Measurements from ENCODE around the gene SULT1C4. TPM values are rescaled to one million over a fixed set of nuclear protein-coding genes. Genes with fewer than 3 reads are reported as not detected.

SULT1C4 gene
- total and polyA plus RNA-seq, 2 of the 8 experiments (the other 6 are each of a cell fraction or from before 2014, with no cell fraction given): 1.5 to 2.1 TPM

GRCh38 chr2:108367014-108367413, 10.7 kb upstream of the SULT1C4 start:
- Histone ChIP-seq H3K4me1 (replicated peaks in 1 of 4; ENCODE audit: control insufficient read depth in 3 of 4, insufficient read depth in 4 of 4, low read length in 3 of 4) (peaks cover 0 to 4% (median 3%) of the 10 kb centered on the region in 4 experiments; a peak in 2 of 7 replicates), H2BK12ac (ENCODE audit: low read depth, low read length) (no peak overlapping the region), H2BK5ac (ENCODE audit: low read depth, low read length) (no peak overlapping the region), H4K5ac (ENCODE audit: insufficient read length, low read depth, low read length) (no peak overlapping the region), H3K4me2 (ENCODE audit: insufficient read depth in 1 of 2, low read depth in 2 of 2, low read length in 2 of 2) (no peak overlapping the region), H4K91ac (replicated peaks; ENCODE audit: insufficient read length, low read length) (no peak overlapping the region), H3K4ac (replicated peaks; ENCODE audit: insufficient read length, low read depth, low read length) (no peak overlapping the region), H2AK5ac (ENCODE audit: low read depth, low read length) (no peak overlapping the region), H3K18ac (ENCODE audit: extremely low read depth, low read length) (no peak overlapping the region), H3K56ac (replicated peaks; ENCODE audit: insufficient read length, low read depth, low read length) (no peak overlapping the region), H2AFZ (ENCODE audit: low read length) (no peak overlapping the region), H2BK120ac (replicated peaks; ENCODE audit: low read depth, low read length) (no peak overlapping the region), H4K20me1 (replicated peaks in 1 of 2; ENCODE audit: control insufficient read depth in 1 of 2, insufficient read depth in 2 of 2, low read length in 2 of 2) (no peaks in the 10 kb centered on the region), H3K27ac (ENCODE audit: low read depth, low read length) (no peak overlapping the region), H3K79me2 (ENCODE audit: control insufficient read depth in 1 of 2, insufficient read depth in 2 of 2, low read length in 2 of 2) (no peaks in the 10 kb centered on the region), H4K8ac (ENCODE audit: extremely low read depth, insufficient read depth, low read length) (no peak overlapping the region), H3K27me3 (replicated peaks in 1 of 4; ENCODE audit: control insufficient read depth in 3 of 4, extremely low read depth in 1 of 4, insufficient read depth in 3 of 4, low read length in 3 of 4) (no peaks in the 10 kb centered on the region), H3K9me3 (ENCODE audit: insufficient read depth in 2 of 2, low read depth in 1 of 2, low read length in 1 of 2) (no peaks in the 10 kb centered on the region), H3K79me1 (ENCODE audit: low read depth, low read length) (no peaks in the 10 kb centered on the region), H3K14ac (ENCODE audit: insufficient read length) (no peak overlapping the region), H2BK20ac (ENCODE audit: low read length) (no peak overlapping the region), H3K23ac (ENCODE audit: insufficient read length) (no peak overlapping the region), H3K23me2 (ENCODE audit: low read depth, low read length) (no peaks in the 10 kb centered on the region), H2BK15ac (ENCODE audit: low read length) (no peak overlapping the region), H3K9ac (replicated peaks in 1 of 4; ENCODE audit: extremely low read depth in 1 of 4, low read depth in 3 of 4, low read length in 3 of 4) (no peak overlapping the region), H3K4me3 (ENCODE audit: extremely low read depth in 1 of 4, insufficient read depth in 2 of 4, low read depth in 3 of 4, low read length in 4 of 4) (no peak overlapping the region), H3K36me3 (ENCODE audit: control insufficient read depth in 2 of 4, insufficient read depth in 4 of 4, low read length in 3 of 4) (no peaks in the 10 kb centered on the region)
- FAIRE-seq: no peak
- ChIA-PET CTCF (ENCODE audit: partially characterized antibody) (interaction anchor here (0.6 to 1.3 kb wide), 3 partner anchors 36 to 770 kb away, joined by 3 to 4 read pairs (median 4); no protein-coding TSS in a partner anchor), POLR2A (ENCODE audit: partially characterized antibody) (interaction anchor here (0.8 kb wide), 1 partner anchor 112 kb away, joined by 3 read pairs; no protein-coding TSS in a partner anchor)
- WGBS, 2 experiments (ENCODE audit: extremely low coverage in 1 of 2, insufficient coverage in 1 of 2, insufficient read length in 1 of 2, insufficient replicate concordance in 2 of 2, low coverage in 1 of 2, low lambda C conversion rate in 2 of 2, missing lambda C conversion rate in 1 of 2): 90% methylated on average over 1 of the region's 1 CpG; no CpG with 5 or more reads in 1 of the 2 experiments
- TF ChIP-seq RNF2 (IDR thresholded peaks at IDR 0.05; ENCODE audit: borderline replicate concordance, low read depth, low read length, missing control alignments, poor library complexity, severe bottlenecking) (no peak), RXRA (IDR thresholded peaks at IDR 0.05; ENCODE audit: insufficient read depth, low read depth, low read length) (no peak)
- DNase-seq (ENCODE audit: low read depth in 1 of 2, low spot score in 2 of 2): no peak

All from H1 (cell line).